Stimulated activated naive CD8-positive, alpha-beta T cell treated with anti-CD3 and anti-CD28 coated beads, Interleukin-15, Interleukin-2, amounts not matched to agents 100 ng/mL and 50 ng/mL, for 24 hours (primary cell): ENCODE results near the gene ACADS.

Source experiments
- H3K27ac Mint-ChIP-seq: one replicate; pipeline ENCODE4 v1.8.0; 2021; ENCODE audit warnings: mild to moderate bottlenecking, mixed read lengths
- H3K27me3 Mint-ChIP-seq: one replicate; pipeline ENCODE4 v1.8.0; 2021; ENCODE audit warnings: mixed read lengths
- H3K36me3 Mint-ChIP-seq: one replicate; pipeline ENCODE4 v1.8.0; 2021; ENCODE audit warnings: low read depth, mixed read lengths
- H3K4me1 Mint-ChIP-seq: one replicate; pipeline ENCODE4 v1.8.0; 2021; ENCODE audit warnings: low read depth, mixed read lengths
- H3K4me3 Mint-ChIP-seq: one replicate; pipeline ENCODE4 v1.8.0; 2021; ENCODE audit warnings: mild to moderate bottlenecking, mixed read lengths
- H3K9me3 Mint-ChIP-seq: one replicate; pipeline ENCODE4 v1.8.0; 2021; ENCODE audit warnings: mixed read lengths

Gene ACADS

DNA sequence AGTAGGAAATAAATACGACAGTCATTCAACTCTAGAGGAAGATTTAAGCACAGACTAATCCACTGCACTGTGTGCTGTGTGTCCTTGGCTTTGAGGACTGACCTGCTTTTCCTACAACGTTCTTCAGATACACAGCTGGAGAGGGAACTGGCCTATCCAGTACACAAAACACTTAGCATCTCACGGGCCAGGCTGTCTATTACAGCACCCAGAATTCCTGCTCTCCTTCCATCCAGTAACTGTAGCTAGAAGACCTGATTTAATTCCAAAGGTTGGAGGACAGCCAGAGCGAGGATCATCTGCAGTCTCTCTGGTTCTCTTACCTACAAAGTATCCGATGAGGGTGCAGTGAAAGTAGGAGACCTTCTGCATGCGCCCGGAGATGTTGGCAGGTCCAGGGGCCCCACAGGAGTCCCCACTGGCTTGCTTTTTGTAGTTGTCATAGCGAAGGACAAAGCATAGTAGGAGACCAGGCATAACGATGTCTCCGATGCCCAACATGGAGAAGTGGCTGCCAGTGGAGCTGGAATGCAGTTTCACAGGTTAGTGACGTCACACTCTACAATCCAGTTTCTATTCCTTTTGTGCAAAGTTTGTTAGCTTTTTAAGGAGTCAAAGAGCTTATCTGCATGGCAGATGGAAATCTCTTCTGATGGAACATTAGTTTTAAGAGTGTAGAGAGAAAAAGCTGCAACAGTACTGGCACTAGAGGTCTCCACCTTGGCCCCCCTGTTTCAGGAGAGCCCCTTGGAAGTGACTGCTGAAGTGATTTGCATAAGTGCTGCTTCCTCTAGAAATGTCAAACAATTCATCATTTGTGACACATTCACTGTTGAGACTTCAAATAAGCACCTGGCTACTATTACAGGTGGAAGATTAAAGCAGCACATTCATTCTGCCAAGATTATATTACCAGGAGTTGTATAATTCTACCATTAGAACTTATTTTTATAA, 41.7 kb downstream of the ACADS start:
- Mint-ChIP-seq H3K4me3 (no peak overlapping the region), H3K4me1 (peaks cover 4% of the 10 kb centered on the region), H3K36me3 (peaks cover 26% of the 10 kb centered on the region), H3K27me3 (no peaks in the 10 kb centered on the region), H3K9me3 (no peaks in the 10 kb centered on the region), H3K27ac (no peak overlapping the region)

DNA sequence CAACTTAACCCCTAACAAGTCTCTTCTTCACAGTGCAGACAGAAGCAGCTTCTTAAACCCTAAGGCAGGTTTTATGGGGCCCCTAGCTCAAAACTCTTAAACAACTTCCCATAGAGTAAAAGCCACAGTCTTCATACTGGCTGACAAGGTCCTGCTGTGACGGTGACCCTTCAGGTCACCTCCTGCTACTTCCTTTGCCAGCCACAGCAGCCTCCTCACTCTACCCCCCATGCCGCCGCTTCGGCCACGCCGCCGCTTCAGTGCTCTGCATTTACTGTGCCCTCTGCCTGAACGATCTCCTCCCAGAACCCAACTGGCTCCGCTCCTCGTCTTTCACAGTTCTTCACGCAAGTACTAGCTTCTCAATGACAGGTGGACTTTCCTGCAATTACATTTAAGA, 45.5 kb downstream of the ACADS start:
- H3K27me3 Mint-ChIP-seq: no peaks in the 10 kb centered on the region
- H3K36me3 Mint-ChIP-seq: peaks cover 29% of the 10 kb centered on the region
- H3K9me3 Mint-ChIP-seq: no peaks in the 10 kb centered on the region
- H3K4me1 Mint-ChIP-seq: peaks cover 29% of the 10 kb centered on the region
- peak overlapping the region; percentile 24 for H3K27ac Mint-ChIP-seq
- H3K4me3 Mint-ChIP-seq: no peak overlapping the region

DNA sequence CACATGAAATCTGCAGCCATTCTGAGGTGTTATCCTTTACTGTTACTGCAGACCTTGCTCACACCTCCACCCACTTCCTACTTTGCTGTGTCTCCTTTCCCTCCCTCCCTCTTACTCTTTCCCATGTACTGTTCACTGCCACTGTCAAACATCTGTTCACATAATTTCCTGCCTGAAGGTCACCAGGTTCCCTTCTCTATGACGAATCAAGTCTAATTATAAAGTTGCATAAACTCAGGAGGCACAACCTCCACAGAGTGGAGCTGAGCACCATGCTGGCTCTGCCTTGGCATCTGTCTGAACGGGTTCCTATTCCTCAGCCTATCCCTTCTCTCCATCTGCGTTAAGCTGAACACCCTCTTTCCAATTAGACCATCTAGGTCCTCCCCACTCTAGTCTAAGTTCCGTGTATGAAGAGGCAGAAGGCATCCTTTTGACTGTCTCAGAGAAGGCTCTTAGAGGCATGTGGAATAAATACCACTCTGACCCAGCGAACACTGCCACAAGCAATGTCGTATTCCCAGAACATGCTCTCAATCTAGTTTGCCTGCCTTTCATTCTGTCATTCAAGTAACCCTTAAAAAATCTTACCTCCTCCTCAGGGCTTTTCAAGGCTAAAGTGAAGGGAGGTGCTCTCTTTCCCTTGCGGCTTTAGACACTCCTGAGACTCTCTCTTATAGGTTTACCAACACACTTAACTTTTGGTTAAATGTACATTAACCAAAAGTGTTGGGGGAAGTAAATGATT, 48.7 kb downstream of the ACADS start:
- H3K9me3 Mint-ChIP-seq: no peaks in the 10 kb centered on the region
- H3K4me3 Mint-ChIP-seq: no peak overlapping the region
- H3K27me3 Mint-ChIP-seq: no peaks in the 10 kb centered on the region
- peaks cover 22% of the 10 kb centered on the region for H3K36me3 Mint-ChIP-seq
- H3K27ac Mint-ChIP-seq: no peak overlapping the region
- peaks cover 29% of the 10 kb centered on the region for H3K4me1 Mint-ChIP-seq

DNA sequence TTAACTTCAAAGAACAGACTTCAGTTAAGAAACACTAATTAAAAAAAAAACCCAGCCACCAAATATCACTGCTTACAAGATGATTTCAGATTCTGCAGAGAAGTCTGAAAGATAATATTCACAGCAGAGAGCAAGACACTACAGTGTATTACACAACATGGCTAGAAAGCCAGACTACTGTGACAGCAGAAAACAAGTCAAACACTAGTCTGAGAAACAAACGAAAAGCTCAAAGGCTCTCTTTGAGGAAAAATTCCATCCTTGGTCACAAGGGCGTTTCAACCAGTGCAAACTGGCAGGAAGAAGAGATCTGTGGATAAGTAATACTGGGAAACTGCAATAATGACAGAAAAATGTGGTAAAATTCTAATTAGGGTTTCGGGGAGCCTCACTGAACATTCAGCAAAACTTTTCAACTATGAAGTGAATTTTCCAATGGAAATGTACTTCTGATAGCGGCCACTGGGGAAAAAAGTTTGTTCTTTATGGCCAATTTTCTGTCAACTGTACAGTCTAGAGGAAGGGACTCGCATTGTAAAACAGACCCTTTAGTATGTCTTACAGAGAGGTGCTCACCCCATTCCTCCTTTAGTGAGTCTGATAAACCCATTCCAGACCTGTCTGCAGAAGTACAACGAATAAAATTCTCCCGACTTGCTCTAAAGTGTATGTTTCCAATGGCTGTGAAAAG, 50.4 kb downstream of the ACADS start:
- Mint-ChIP-seq H3K4me3 (no peak overlapping the region), H3K27ac (peak overlapping the region; percentile 63)

DNA sequence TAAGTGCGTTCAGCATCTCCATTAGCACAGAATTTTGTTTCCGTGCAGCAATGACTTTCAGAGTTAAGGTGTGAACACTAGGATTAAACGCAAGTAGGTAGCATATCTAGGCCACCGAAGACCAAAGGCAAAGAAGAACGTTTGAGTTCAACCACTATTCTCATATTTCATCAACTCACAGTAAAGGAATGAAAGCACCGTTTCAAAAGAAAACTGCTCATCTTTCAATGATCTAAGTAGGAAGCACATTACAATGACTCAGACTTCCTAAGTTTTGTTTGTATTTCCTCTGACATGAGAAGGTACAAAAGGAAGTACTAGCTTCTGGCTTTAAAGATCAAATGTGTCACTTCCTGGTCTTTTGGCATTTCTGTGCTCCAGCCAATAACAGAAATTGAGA, 57.6 kb downstream of the ACADS start:
- Mint-ChIP-seq H3K27me3 (no peaks in the 10 kb centered on the region), H3K36me3 (peaks cover 15% of the 10 kb centered on the region), H3K4me3 (no peak overlapping the region), H3K27ac (peak overlapping the region; percentile 77), H3K9me3 (no peaks in the 10 kb centered on the region), H3K4me1 (peaks cover 22% of the 10 kb centered on the region)

More for the DNA sequence above, 50.4 kb downstream of the ACADS start:
- H3K4me1 Mint-ChIP-seq: peaks cover 29% of the 10 kb centered on the region
- H3K36me3 Mint-ChIP-seq: peaks cover 25% of the 10 kb centered on the region
- H3K9me3 Mint-ChIP-seq: no peaks in the 10 kb centered on the region
- no peaks in the 10 kb centered on the region for H3K27me3 Mint-ChIP-seq

DNA sequence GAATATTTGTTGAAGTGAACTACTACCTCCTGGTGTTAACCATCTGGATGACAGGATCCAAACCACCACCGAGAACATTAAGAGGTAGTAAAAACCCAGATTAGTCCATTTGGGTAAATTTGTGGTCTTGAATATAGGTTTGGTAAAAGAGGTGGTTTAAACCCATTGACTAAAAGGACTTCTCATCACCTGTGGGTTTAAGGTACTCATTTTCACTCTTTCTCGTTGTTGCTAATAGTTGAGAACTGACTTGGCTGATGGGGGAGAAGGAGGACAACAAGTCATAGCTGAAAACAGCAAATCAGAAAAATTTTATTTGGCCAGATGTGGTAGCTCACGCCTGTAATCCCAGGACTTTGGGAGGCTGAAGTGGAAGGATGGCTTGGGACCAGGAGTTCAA, 59.2 kb downstream of the ACADS start:
- Mint-ChIP-seq H3K9me3 (no peaks in the 10 kb centered on the region), H3K4me3 (no peak overlapping the region), H3K27ac (peak overlapping the region; percentile 6)

DNA sequence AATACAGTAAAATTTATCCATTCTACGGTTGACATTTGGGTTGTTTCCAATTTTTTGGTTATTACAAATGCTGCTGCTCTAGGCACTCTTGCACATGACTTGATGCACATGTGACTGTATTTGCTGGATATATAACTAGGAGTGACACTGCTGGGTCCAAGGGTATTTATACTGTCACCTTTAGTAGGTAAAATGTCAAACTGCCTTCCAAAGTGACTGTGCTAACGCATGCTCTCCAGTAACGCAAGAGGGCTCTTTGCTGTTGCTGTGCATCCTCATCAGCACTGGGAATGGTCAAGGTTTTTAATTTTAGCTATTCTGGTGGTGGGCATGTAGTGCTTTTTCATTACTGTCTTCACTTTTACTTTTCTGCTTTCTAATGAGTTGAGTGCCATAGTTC, 62.3 kb downstream of the ACADS start:
- Mint-ChIP-seq H3K36me3 (peaks cover 22% of the 10 kb centered on the region), H3K9me3 (no peaks in the 10 kb centered on the region), H3K27ac (no peak overlapping the region), H3K4me3 (no peak overlapping the region), H3K27me3 (no peaks in the 10 kb centered on the region), H3K4me1 (peaks cover 14% of the 10 kb centered on the region)

More for the DNA sequence above, 59.2 kb downstream of the ACADS start:
- Mint-ChIP-seq H3K36me3 (peaks cover 19% of the 10 kb centered on the region), H3K27me3 (no peaks in the 10 kb centered on the region), H3K4me1 (peaks cover 22% of the 10 kb centered on the region)
